Transverse colon (tissue), 4 donors: Measurements from ENCODE around the gene DIP2B.

ENCODE experiments used
- CTCF ChIP-seq, 5 experiments: fragments of 200-600 bp in 3 of 5; fragments of 450-650 bp in 2 of 5; sonication (generic) in 3 of 5; IDR thresholded peaks; 1 replicate in 2 of 5; 2 replicates in 3 of 5; pipeline ENCODE4 v1.5.1; 2016 to 2017; ENCODE audit warnings: antibody characterized with exemption in 5 of 5, inconsistent platforms in 3 of 5, mild to moderate bottlenecking in 2 of 5, moderate library complexity in 1 of 5
- EP300 ChIP-seq: sonication (generic); formaldehyde crosslinking; IDR thresholded peaks from one replicate; pipeline ENCODE4 v1.6.1; 2017; ENCODE audit warnings: antibody characterized with exemption, low read depth
- POLR2A ChIP-seq: fragments of 450-650 bp; IDR thresholded peaks from one replicate; pipeline ENCODE4 v1.6.1; 2016; ENCODE audit warnings: antibody characterized with exemption, mild to moderate bottlenecking, moderate library complexity
- POLR2AphosphoS5 ChIP-seq, 3 donors: sonication (generic); formaldehyde crosslinking; IDR thresholded peaks; one replicate each; pipeline ENCODE4 v1.6.1; 2016; ENCODE audit warnings: antibody characterized with exemption in 3 of 3

- TF ChIP-seq CTCF (IDR thresholded peaks at IDR 0.05) (no peak), POLR2A (no peak), EP300 (no peak), POLR2AphosphoS5 (IDR thresholded peaks at IDR 0.05) (no peak)
Observed at GRCh38 chr12:50533203-50533584, 28.4 kb downstream of the DIP2B start.
